Fibroblast of lung (primary cell): ENCODE measurements around the gene RPL10.

ENCODE experiments used
- EZH2 ChIP-seq: IDR thresholded peaks from 2 replicates; pipeline ENCODE4 v1.5.1; 2012; ENCODE audit warnings: low read length, control low read depth, mild to moderate bottlenecking; ENCODE audit errors: missing control alignments
- TF ChIP-seq, protein P1 (sequence below), 2 donors: IDR thresholded peaks in 1 of 2; conservative IDR thresholded peaks in 1 of 2; 1 replicate in 1 of 2; 2 replicates in 1 of 2; pipeline ENCODE4 v1.5.1; 2011 to 2012; ENCODE audit warnings: low read length in 2 of 2, control low read depth in 1 of 2, inconsistent platforms in 1 of 2, low read depth in 1 of 2, mild to moderate bottlenecking in 1 of 2

DNA sequence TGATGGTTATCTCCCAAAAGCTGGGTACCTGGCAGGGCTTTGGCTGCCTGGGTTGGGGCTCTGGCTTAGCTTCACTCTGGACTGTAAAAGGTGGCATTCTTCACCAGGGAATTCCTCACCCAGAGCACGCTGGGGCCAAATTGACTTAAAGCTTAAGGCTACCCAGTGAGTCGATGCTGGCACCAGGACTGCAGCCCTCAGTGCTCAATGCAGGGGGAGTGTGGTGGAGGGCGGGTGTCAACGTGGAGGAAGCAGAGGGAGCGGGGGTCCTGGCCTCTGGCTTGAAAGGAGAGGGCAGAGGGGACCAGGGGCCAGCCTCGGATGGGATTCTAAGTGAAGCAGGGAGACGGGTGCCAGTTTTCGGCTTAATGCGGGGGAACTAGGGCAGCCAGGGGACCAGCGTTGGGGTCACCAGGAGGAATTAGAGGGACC, 45.3 kb downstream of the RPL10 start:
- TF ChIP-seq, protein P1, sequence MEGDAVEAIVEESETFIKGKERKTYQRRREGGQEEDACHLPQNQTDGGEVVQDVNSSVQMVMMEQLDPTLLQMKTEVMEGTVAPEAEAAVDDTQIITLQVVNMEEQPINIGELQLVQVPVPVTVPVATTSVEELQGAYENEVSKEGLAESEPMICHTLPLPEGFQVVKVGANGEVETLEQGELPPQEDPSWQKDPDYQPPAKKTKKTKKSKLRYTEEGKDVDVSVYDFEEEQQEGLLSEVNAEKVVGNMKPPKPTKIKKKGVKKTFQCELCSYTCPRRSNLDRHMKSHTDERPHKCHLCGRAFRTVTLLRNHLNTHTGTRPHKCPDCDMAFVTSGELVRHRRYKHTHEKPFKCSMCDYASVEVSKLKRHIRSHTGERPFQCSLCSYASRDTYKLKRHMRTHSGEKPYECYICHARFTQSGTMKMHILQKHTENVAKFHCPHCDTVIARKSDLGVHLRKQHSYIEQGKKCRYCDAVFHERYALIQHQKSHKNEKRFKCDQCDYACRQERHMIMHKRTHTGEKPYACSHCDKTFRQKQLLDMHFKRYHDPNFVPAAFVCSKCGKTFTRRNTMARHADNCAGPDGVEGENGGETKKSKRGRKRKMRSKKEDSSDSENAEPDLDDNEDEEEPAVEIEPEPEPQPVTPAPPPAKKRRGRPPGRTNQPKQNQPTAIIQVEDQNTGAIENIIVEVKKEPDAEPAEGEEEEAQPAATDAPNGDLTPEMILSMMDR (conservative IDR thresholded peaks at IDR 0.05 in 1 of 2, IDR thresholded peaks at IDR 0.05 in 1 of 2; ENCODE audit: low read depth in 1 of 2, low read length in 2 of 2) = no peak
- no peak for TF ChIP-seq EZH2
